HepG2 (cell line): ENCODE measurements around the gene C18orf63. TPM values are rescaled to one million over a fixed set of nuclear protein-coding genes. Genes with fewer than 3 reads are reported as not detected.

Source experiments
- ATAC-seq: fragments of 200-7000 bp; cut with Tn5 transposase; 3 replicates; pipeline ENCODE4 v1.9.1; 2020; ENCODE audit warnings: mild to moderate bottlenecking, moderate library complexity
- BruUV-seq: library from RNA; stranded (reverse); fragments of 400-500 nt; replicated peaks from 2 replicates; lab custom pipeline; 2021; lab: Mats Ljungman, UMichigan
- CTCF ChIA-PET: fragments of 300-600 bp; formaldehyde crosslinking; extraction: SDS; loops from one replicate; lab custom pipeline; 2021; ENCODE audit warnings: low total read pairs, inconsistent platforms, low intra/inter-chr PET ratio; lab: Yijun Ruan, JAX
- POLR2A ChIA-PET: fragments of 350-600 bp; sonication (Branson Sonifier 250); formaldehyde crosslinking; loops from one replicate; lab custom pipeline; 2020; ENCODE audit warnings: antibody characterized with exemption, inconsistent platforms; lab: Yijun Ruan, JAX
- DNase-seq: peaks from one replicate; pipeline ENCODE4 v3.0.0-alpha.2; 2015; ENCODE audit warnings: low spot score
- FAIRE-seq: peaks from 3 replicates; lab custom pipeline; 2011; peaks lifted over from hg19 to GRCh38; lab: Jason Lieb, UNC
- H2AFZ ChIP-seq: one replicate; pipeline ENCODE4 v1.6.1; 2011; ENCODE audit warnings: low read length, inconsistent platforms
- H3K27ac ChIP-seq: fragments of 300-600 bp; 3 replicates; pipeline ENCODE4 v1.8.0; 2011; ENCODE audit warnings: mixed run types, mild to moderate bottlenecking, mixed read lengths, low read length, inconsistent platforms; ENCODE audit not compliant: insufficient read depth; ENCODE audit errors: extremely low read length
- H3K27me3 ChIP-seq, 2 experiments: fragments of 200-600 bp in 1 of 2; 2 replicates in 1 of 2; 3 replicates in 1 of 2; pipeline versions ENCODE4 v1.6.0 to v1.8.0; 2011; ENCODE audit warnings: low read length in 2 of 2, mild to moderate bottlenecking in 2 of 2, moderate library complexity in 2 of 2, inconsistent platforms in 1 of 2; ENCODE audit not compliant: insufficient read depth in 2 of 2, control insufficient read depth in 1 of 2
- H3K36me3 ChIP-seq, 2 experiments: fragments of 200-600 bp in 1 of 2; replicated peaks in 1 of 2; 2 replicates in 1 of 2; 3 replicates in 1 of 2; pipeline versions ENCODE4 v1.5.1 to v1.8.0; 2011; ENCODE audit warnings: low read length in 2 of 2, inconsistent platforms in 1 of 2; ENCODE audit not compliant: insufficient read depth in 2 of 2, control insufficient read depth in 1 of 2
- H3K4me1 ChIP-seq: 2 replicates; pipeline ENCODE4 v1.5.1; 2012; ENCODE audit warnings: low read length, inconsistent platforms; ENCODE audit not compliant: insufficient read depth
- H3K4me2 ChIP-seq: 2 replicates; pipeline ENCODE4 v1.6.0; 2011; ENCODE audit warnings: low read depth, low read length, inconsistent platforms
- H3K4me3 ChIP-seq, 3 experiments: fragments of 200-600 bp in 1 of 3; sonication (generic), shearing (Covaris generic) in 1 of 3; replicated peaks in 1 of 3; 2 replicates each; pipeline ENCODE4 v1.5.1; 2011 to 2016; ENCODE audit warnings: low read length in 3 of 3, inconsistent platforms in 2 of 3, low read depth in 2 of 3, mild to moderate bottlenecking in 2 of 3, control low read depth in 1 of 3, mixed read lengths in 1 of 3; ENCODE audit not compliant: insufficient read depth in 1 of 3
- H3K79me2 ChIP-seq: one replicate; pipeline ENCODE4 v1.6.1; 2011; ENCODE audit warnings: low read length, inconsistent platforms; ENCODE audit not compliant: insufficient read depth
- H3K9ac ChIP-seq: 2 replicates; pipeline ENCODE4 v1.6.0; 2011; ENCODE audit warnings: mild to moderate bottlenecking, low read depth, low read length, inconsistent platforms; ENCODE audit not compliant: insufficient read depth
- H3K9me3 ChIP-seq: 2 replicates; pipeline ENCODE4 v1.5.1; 2012; ENCODE audit warnings: mild to moderate bottlenecking, low read length
- H4K20me1 ChIP-seq: 2 replicates; pipeline ENCODE4 v1.6.0; 2011; ENCODE audit warnings: inconsistent platforms, mild to moderate bottlenecking, low read length, moderate library complexity; ENCODE audit not compliant: insufficient read depth
- ARID3A ChIP-seq: IDR thresholded peaks from 2 replicates; pipeline ENCODE4 v1.6.1; 2012; ENCODE audit warnings: low read depth, low read length, improper control_type of control experiment
- BCL3 ChIP-seq: sonication (generic); formaldehyde crosslinking; IDR thresholded peaks from 2 replicates; pipeline ENCODE4 v1.5.1; 2020; ENCODE audit warnings: mild to moderate bottlenecking, missing genetic modification reagents, moderate library complexity
- BRF2 ChIP-seq: sonication (generic); formaldehyde crosslinking; IDR thresholded peaks from 2 replicates; pipeline ENCODE4 v1.8.1; 2022; ENCODE audit warnings: mild to moderate bottlenecking, missing genetic modification reagents
- GABPB1 ChIP-seq: IDR thresholded peaks from 2 replicates; pipeline ENCODE4 v1.6.1; 2016; ENCODE audit warnings: mild to moderate bottlenecking, missing genetic modification reagents, moderate library complexity, missing compliant biosample characterization
- HMG20B ChIP-seq: conservative IDR thresholded peaks from 2 replicates; pipeline ENCODE4 v1.6.1; 2016; ENCODE audit warnings: missing genetic modification reagents, missing compliant biosample characterization
- HOMEZ ChIP-seq: IDR thresholded peaks from 2 replicates; pipeline ENCODE4 v1.6.1; 2016; ENCODE audit warnings: low read depth
- HOXA5 ChIP-seq: sonication (generic); formaldehyde crosslinking; IDR thresholded peaks from 2 replicates; pipeline ENCODE4 v1.4.0; 2020; ENCODE audit warnings: missing genetic modification reagents
- KDM2A ChIP-seq: sonication (generic); formaldehyde crosslinking; IDR thresholded peaks from 2 replicates; pipeline ENCODE4 v1.4.0; 2020; ENCODE audit warnings: low read depth, missing genetic modification reagents, borderline replicate concordance
- LBX2 ChIP-seq: sonication (generic); formaldehyde crosslinking; IDR thresholded peaks from 2 replicates; pipeline ENCODE4 v1.5.0; 2020; ENCODE audit warnings: missing genetic modification reagents, mild to moderate bottlenecking, borderline replicate concordance
- RFXAP ChIP-seq: sonication (generic); formaldehyde crosslinking; IDR thresholded peaks from 2 replicates; pipeline ENCODE4 v1.4.0; 2020; ENCODE audit warnings: missing genetic modification reagents, borderline replicate concordance
- SAFB2 ChIP-seq: sonication (generic); formaldehyde crosslinking; IDR thresholded peaks from 2 replicates; pipeline ENCODE4 v1.5.1; 2020; ENCODE audit warnings: missing genetic modification reagents, low read depth, mild to moderate bottlenecking, borderline replicate concordance
- ZBTB21 ChIP-seq: sonication (generic); formaldehyde crosslinking; IDR thresholded peaks from 2 replicates; pipeline ENCODE4 v1.4.0; 2020; ENCODE audit warnings: missing genetic modification reagents
- ZNF276 ChIP-seq: sonication (generic); formaldehyde crosslinking; IDR thresholded peaks from 2 replicates; pipeline ENCODE4 v1.4.0; 2020; ENCODE audit warnings: mild to moderate bottlenecking, low read depth, missing genetic modification reagents
- ZNF484 ChIP-seq: sonication (generic); formaldehyde crosslinking; IDR thresholded peaks from 2 replicates; pipeline ENCODE4 v1.5.1; 2020; ENCODE audit warnings: mild to moderate bottlenecking, low read depth, missing genetic modification reagents, borderline replicate concordance
- ZSCAN30 ChIP-seq: sonication (generic); formaldehyde crosslinking; IDR thresholded peaks from 2 replicates; pipeline ENCODE4 v1.5.0; 2020; ENCODE audit warnings: mild to moderate bottlenecking, missing genetic modification reagents
- in situ Hi-C: cut with HindIII; loops from 2 replicates; pipeline ENCODE4 v1.10.0; 2017; ENCODE audit warnings: low pct_unique_long_range_greater_than_20kb; ENCODE audit not compliant: extremely low pct_ligation_motif_present
- intact Hi-C: fragments of 100-400 bp; cut with micrococcal nuclease; formaldehyde crosslinking; loops from one replicate; pipeline ENCODE4 v1.10.0; 2022; ENCODE audit not compliant: unreplicated experiment
- polyA plus RNA-seq, 8 experiments: library from polyadenylated mRNA; depleted of rRNA in 3 of 8; stranded (reverse) in 7 of 8; unstranded in 1 of 8; fragments of >200 nt; fragmentation: Illumina TruSeq in 4 of 8; extraction: Trizol in 4 of 8; gene quantifications; 2 replicates each; pipeline versions ENCODE4 v1.2.1 to v1.2.3, GENCODE V29; 2011 to 2016; ENCODE audit warnings: low read depth in 4 of 8, missing spikeins in 1 of 8, mixed read lengths in 1 of 8; ENCODE audit not compliant: insufficient read depth in 1 of 8
- total RNA-seq, 5 experiments: library from RNA; depleted of rRNA; stranded (reverse); fragments of >200 nt; fragmentation: Illumina TruSeq; extraction: Trizol; gene quantifications; 2 replicates each; pipeline ENCODE4 v1.2.3, GENCODE V29; 2016; ENCODE audit warnings: low read depth in 1 of 5

The C18orf63 gene
- total and polyA plus RNA-seq, 2 of the 13 experiments (the other 11 are each of a cell fraction or from before 2014, with no cell fraction given): 0.01 TPM; not detected in 1

- TF ChIP-seq ARID3A (no peak), KDM2A (no peak), ZSCAN30 (CRISPR knock-in tag) (no peak), HOXA5 (CRISPR knock-in tag) (no peak), RFXAP (CRISPR knock-in tag) (no peak), ZNF276 (CRISPR knock-in tag) (no peak), BCL3 (CRISPR knock-in tag) (no peak)
- TF ChIP-seq, all 625 proteins: peak for 0
Observed at GRCh38 chr18:74333091-74333490, 17.5 kb downstream of the C18orf63 start (continued).

- Histone ChIP-seq H3K4me2 (no peak overlapping the region), H2AFZ (no peak overlapping the region), H3K9me3 (no peaks in the 10 kb centered on the region), H3K27me3 (no peaks in the 10 kb centered on the region), H3K36me3 (no peaks in the 10 kb centered on the region), H3K4me3 (no peak overlapping the region), H3K9ac (no peak overlapping the region), H3K27ac (no peak overlapping the region), H4K20me1 (no peaks in the 10 kb centered on the region), H3K79me2 (no peaks in the 10 kb centered on the region), H3K4me1 (no peaks in the 10 kb centered on the region)
- intact Hi-C loops: no loop called here
- DNase-seq (no peak), FAIRE-seq (no peak), ATAC-seq (no peak)
- no TSS peak for BruUV-seq
- ChIA-PET CTCF (no interaction called here), POLR2A (no interaction called here)
- in situ Hi-C loops: loop anchor here (5.0 kb wide), 1 partner anchor 137 kb away; no protein-coding TSS in a partner anchor
- TF ChIP-seq GABPB1 (CRISPR knock-in tag): no peak
- no peak for TF ChIP-seq ZBTB21 (CRISPR knock-in tag)
- TF ChIP-seq SAFB2 (CRISPR knock-in tag): no peak
- no peak for TF ChIP-seq LBX2 (CRISPR knock-in tag)
- TF ChIP-seq HMG20B: no peak
- no peak for TF ChIP-seq ZNF484
- TF ChIP-seq HOMEZ (CRISPR knock-in tag): no peak
- TF ChIP-seq BRF2: no peak
Observed at GRCh38 chr18:74334242-74334893, 18.7 kb downstream of the C18orf63 start.
